ENCODE results near the gene UGT1A8.

DNA sequence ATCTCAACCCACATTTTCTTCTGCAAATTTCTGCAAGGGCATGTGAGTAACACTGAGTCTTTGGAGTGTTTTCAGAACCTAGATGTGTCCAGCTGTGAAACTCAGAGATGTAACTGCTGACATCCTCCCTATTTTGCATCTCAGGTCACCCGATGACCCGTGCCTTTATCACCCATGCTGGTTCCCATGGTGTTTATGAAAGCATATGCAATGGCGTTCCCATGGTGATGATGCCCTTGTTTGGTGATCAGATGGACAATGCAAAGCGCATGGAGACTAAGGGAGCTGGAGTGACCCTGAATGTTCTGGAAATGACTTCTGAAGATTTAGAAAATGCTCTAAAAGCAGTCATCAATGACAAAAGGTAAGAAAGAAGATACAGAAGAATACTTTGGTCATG is 150.6 kb downstream of the UGT1A8 start:
- no peak for TF ChIP-seq CTCF (IDR thresholded peaks at IDR 0.05)
- TF ChIP-seq POLR2A (IDR thresholded peaks at IDR 0.05), result no peak

All from heart left ventricle (tissue), 13 donors.